Neutrophil (primary cell): Measurements from ENCODE around the gene CBX4.

Experiments used
- H3K27ac ChIP-seq: fragments of 200-600 bp; sonication (generic); 2 replicates; pipeline ENCODE4 v1.5.1; 2016; ENCODE audit warnings: mild to moderate bottlenecking, moderate library complexity
- H3K27me3 ChIP-seq: fragments of 200-600 bp; sonication (generic); 2 replicates; pipeline ENCODE4 v1.6.0; 2016; ENCODE audit warnings: mild to moderate bottlenecking
- H3K36me3 ChIP-seq: fragments of 200-600 bp; sonication (generic); 2 replicates; pipeline ENCODE4 v1.5.1; 2017
- H3K4me1 ChIP-seq, 2 experiments: fragments of 200-600 bp in 1 of 2; sonication (generic) in 1 of 2; 1 replicate in 1 of 2; 2 replicates in 1 of 2; pipeline versions ENCODE4 v1.5.1 to v1.6.1; 2013 to 2016; ENCODE audit warnings: low read depth in 1 of 2, low read length in 1 of 2, mild to moderate bottlenecking in 1 of 2, moderate library complexity in 1 of 2; ENCODE audit not compliant: control insufficient read depth in 1 of 2, insufficient read depth in 1 of 2
- H3K4me3 ChIP-seq, 2 experiments: fragments of 200-600 bp in 1 of 2; sonication (generic) in 1 of 2; 1 replicate in 1 of 2; 2 replicates in 1 of 2; pipeline ENCODE4 v1.5.1; 2013 to 2016; ENCODE audit warnings: low read depth in 1 of 2, low read length in 1 of 2, mild to moderate bottlenecking in 1 of 2, moderate library complexity in 1 of 2
- H3K9me3 ChIP-seq: fragments of 200-600 bp; sonication (generic); 2 replicates; pipeline ENCODE4 v1.5.1; 2016
- CTCF ChIP-seq: fragments of 200-600 bp; sonication (generic); IDR thresholded peaks from 2 replicates; pipeline ENCODE4 v1.5.1; 2016; ENCODE audit warnings: antibody characterized with exemption

CBX4 gene

GRCh38 chr17:79851461-79851817, 12.2 kb upstream of the CBX4 start:
- H3K4me1 ChIP-seq = peaks cover 5 to 7% of the 10 kb centered on the region in 2 experiments
- no peaks in the 10 kb centered on the region for H3K9me3 ChIP-seq
- no peak overlapping the region for H3K4me3 ChIP-seq
- H3K36me3 ChIP-seq = no peaks in the 10 kb centered on the region
- H3K27me3 ChIP-seq = peaks cover 81% of the 10 kb centered on the region
- H3K27ac ChIP-seq = no peak overlapping the region
- no peak for TF ChIP-seq CTCF

GRCh38 chr17:79850571-79851460, 11.6 kb upstream of the CBX4 start:
- TF ChIP-seq CTCF = no peak
- Histone ChIP-seq H3K4me1 (peaks cover 5 to 7% of the 10 kb centered on the region in 2 experiments), H3K27me3 (peaks cover 81% of the 10 kb centered on the region), H3K27ac (no peak overlapping the region), H3K36me3 (no peaks in the 10 kb centered on the region), H3K4me3 (no peak overlapping the region), H3K9me3 (no peaks in the 10 kb centered on the region)

- no peak for TF ChIP-seq CTCF
- Histone ChIP-seq H3K36me3 (no peaks in the 10 kb centered on the region), H3K9me3 (no peaks in the 10 kb centered on the region), H3K4me3 (no peak overlapping the region), H3K4me1 (peaks cover 5 to 10% of the 10 kb centered on the region in 2 experiments), H3K27ac (no peak overlapping the region), H3K27me3 (peaks cover 81% of the 10 kb centered on the region)
Measured at GRCh38 chr17:79849953-79850352, 10.7 kb upstream of the CBX4 start.

- Histone ChIP-seq H3K27ac (no peak overlapping the region), H3K4me1 (peaks cover 16 to 26% of the 10 kb centered on the region in 2 experiments), H3K4me3 (no peak overlapping the region), H3K36me3 (no peaks in the 10 kb centered on the region), H3K9me3 (no peaks in the 10 kb centered on the region), H3K27me3 (peaks cover 87% of the 10 kb centered on the region)
- TF ChIP-seq CTCF = no peak
Measured at GRCh38 chr17:79848370-79848766, 9.1 kb upstream of the CBX4 start.

- Histone ChIP-seq H3K4me3 (no peak overlapping the region), H3K9me3 (no peaks in the 10 kb centered on the region), H3K36me3 (no peaks in the 10 kb centered on the region), H3K4me1 (peaks cover 21 to 28% of the 10 kb centered on the region in 2 experiments), H3K27me3 (peaks cover 93% of the 10 kb centered on the region), H3K27ac (no peak overlapping the region)
- no peak for TF ChIP-seq CTCF
Measured at GRCh38 chr17:79847698-79848369, 8.6 kb upstream of the CBX4 start.
